Adrenal gland (tissue), 5 donors: ENCODE data around the gene PRPH2.

Experiments used
- CTCF ChIP-seq, 6 experiments: fragments of 450-650 bp in 4 of 6; fragments of 200-600 bp in 2 of 6; sonication (generic) in 1 of 6; IDR thresholded peaks; 1 replicate in 5 of 6; 2 replicates in 1 of 6; pipeline versions ENCODE4 v1.5.1 to v1.8.0; 2016 to 2021; ENCODE audit warnings: antibody characterized with exemption in 6 of 6, mild to moderate bottlenecking in 2 of 6, moderate library complexity in 1 of 6
- POLR2A ChIP-seq, 2 donors: fragments of 450-650 bp; IDR thresholded peaks; one replicate each; pipeline ENCODE4 v1.6.1; 2017; ENCODE audit warnings: antibody characterized with exemption in 2 of 2, mild to moderate bottlenecking in 2 of 2, moderate library complexity in 1 of 2
- donor health status: DM: no; HTN: no; CAD: no.

GRCh38 chr6:42664718-42665117 is 57.7 kb downstream of the PRPH2 start:
- TF ChIP-seq CTCF (IDR thresholded peaks at IDR 0.05) (no peak), POLR2A (IDR thresholded peaks at IDR 0.05) (no peak)
